WI38 (cell line): ENCODE measurements around the gene VMP1.
"Not testable (repeated sequence)": the region's sequence is repeated elsewhere in the genome, so short reads cannot be mapped to it uniquely, and the experiment has no call there.

Experiments used
- H3K4me3 ChIP-seq: 2 replicates; pipeline ENCODE4 v1.5.1; 2011; ENCODE audit warnings: low read depth, mild to moderate bottlenecking, control low read depth, low read length
- TF ChIP-seq, protein P1 (sequence below): IDR thresholded peaks from 2 replicates; pipeline ENCODE4 v1.5.1; 2012; ENCODE audit warnings: low read depth, mild to moderate bottlenecking, control low read depth, low read length

The VMP1 gene

DNA sequence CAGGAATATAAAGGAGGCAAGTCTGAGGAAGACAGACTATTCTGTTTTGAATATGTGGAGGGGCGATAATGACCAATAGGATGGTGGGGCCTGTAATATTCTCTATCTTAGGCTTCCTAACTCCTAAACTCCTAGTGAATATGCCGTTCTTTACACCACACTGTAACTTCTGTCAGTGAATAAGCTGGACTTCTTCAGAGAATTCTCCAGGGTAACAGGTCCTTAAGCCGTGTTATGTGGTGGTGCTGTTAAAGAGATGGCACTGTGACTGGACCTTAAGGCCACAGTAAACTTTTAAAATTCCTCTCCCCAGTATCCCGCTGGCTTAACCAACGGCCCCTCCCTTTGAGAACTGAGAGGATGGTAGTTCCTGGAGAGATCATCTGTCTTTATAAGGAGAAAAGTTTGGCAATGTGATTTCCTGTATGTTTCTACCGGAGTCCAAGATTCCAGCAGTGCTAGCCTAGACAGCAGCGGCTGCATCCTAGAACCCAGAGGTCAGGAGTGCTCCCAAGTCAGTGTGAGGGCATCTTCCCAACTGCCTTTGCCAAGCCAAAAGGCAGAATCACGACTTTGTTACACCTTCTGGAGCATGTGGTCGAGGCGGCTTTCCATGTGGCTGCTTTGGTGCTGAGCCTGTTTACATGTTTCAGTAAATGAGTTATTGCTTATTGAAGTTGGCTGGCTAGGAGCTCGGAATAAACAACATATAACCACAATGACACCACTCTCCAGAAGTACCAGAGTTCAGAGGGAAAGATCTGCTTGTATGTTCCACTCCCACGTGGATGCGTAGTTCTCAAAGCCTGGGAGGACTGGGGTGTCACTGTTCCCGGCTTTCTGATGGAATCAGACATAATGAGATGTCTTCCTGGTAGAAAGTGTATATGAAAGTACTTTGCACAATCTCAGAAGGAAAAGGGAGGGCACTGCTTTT lies 144.3 kb downstream of the VMP1 start:
- TF ChIP-seq, protein P1, sequence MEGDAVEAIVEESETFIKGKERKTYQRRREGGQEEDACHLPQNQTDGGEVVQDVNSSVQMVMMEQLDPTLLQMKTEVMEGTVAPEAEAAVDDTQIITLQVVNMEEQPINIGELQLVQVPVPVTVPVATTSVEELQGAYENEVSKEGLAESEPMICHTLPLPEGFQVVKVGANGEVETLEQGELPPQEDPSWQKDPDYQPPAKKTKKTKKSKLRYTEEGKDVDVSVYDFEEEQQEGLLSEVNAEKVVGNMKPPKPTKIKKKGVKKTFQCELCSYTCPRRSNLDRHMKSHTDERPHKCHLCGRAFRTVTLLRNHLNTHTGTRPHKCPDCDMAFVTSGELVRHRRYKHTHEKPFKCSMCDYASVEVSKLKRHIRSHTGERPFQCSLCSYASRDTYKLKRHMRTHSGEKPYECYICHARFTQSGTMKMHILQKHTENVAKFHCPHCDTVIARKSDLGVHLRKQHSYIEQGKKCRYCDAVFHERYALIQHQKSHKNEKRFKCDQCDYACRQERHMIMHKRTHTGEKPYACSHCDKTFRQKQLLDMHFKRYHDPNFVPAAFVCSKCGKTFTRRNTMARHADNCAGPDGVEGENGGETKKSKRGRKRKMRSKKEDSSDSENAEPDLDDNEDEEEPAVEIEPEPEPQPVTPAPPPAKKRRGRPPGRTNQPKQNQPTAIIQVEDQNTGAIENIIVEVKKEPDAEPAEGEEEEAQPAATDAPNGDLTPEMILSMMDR: no peak
- no peak overlapping the region for H3K4me3 ChIP-seq

DNA sequence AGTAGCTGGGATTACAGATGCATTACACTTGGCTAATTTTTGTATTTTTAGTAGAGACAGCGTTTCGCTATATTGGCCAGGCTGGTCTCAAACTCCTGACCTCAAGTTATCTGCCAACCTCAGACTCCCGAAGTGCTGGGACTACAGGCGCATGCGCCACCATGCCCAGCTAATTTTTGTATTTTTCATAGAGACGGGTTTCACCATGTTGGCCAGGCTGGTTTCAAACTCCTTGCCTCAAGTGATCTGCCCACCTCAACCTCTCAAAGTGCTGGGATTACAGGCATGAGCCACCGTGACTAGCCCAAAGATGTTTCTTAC lies 145.4 kb downstream of the VMP1 start:
- not testable (repeated sequence) for H3K4me3 ChIP-seq

DNA sequence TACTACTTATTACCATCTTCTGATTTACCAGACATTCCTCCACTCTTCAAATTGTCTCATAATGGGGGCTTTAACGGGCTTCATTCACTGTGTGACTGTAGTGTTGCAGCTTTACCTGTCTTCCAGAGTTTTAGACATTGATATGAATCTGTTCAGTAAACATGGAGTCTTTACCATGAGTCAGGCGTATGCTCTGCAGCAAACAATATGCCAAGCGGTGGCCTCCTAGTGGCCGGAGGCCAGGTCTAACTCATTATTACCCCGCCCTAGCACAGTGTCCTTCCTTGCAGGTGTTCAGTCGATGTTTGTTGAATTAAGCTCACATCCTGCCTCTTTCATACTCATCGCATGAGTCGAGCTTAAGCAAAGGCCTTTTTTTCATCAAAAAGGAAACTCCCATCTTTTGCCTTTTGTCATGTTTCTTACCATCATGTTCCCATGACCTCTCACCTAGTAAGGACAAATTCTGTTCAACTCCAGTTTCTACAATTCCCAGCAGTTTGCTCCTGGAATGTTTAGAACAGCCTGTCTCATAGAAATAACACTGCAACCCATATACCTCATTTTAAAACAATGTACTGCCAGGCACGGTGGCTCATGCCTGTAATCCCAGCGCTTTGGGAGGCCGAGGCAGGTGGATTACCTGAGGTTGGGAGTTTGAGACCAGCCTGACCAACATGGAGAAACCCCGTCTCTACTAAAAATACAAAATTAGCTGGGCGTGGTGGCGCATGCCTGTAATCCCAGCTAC lies 145.9 kb downstream of the VMP1 start:
- H3K4me3 ChIP-seq: no peak overlapping the region
- TF ChIP-seq, protein P1: peak; percentile 52

DNA sequence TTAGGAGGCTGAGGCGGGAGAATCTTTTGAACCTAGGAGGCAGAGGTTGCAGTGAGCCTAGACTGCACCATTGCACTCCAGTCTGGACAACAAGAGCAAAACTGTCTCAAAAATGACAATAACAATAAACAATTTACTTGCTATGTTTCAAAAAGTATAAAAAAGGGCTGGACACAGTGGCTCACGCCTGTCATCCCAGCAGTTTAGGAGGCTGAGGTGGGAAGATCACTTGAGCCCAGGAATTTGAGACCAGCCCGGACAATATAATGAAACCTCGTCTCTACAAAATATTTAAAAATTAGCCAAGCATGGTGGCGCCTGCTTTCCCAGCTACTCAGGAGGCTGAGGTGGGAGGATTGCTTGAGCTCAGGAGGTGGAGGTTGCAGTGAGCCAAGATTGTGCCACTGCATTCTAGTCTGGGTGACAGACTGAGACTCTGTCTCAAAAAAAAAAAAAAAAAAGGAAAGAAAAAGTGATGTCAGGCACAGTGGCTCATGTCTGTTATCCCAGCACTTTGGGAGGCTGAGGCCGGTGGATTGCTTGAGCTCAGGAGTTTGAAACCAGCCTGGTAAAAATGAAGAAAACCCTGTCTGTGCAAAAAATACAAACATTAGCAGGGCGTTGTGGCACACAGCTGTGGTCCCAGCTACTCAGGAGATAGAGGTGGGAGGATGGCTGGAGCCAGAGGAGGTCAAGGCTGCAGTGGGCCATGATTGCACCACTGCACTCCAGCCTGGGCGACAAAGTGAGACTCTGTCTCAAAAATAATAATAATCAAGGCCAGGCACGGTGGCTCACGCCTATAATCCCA lies 146.7 kb downstream of the VMP1 start:
- not testable (repeated sequence) for H3K4me3 ChIP-seq

DNA sequence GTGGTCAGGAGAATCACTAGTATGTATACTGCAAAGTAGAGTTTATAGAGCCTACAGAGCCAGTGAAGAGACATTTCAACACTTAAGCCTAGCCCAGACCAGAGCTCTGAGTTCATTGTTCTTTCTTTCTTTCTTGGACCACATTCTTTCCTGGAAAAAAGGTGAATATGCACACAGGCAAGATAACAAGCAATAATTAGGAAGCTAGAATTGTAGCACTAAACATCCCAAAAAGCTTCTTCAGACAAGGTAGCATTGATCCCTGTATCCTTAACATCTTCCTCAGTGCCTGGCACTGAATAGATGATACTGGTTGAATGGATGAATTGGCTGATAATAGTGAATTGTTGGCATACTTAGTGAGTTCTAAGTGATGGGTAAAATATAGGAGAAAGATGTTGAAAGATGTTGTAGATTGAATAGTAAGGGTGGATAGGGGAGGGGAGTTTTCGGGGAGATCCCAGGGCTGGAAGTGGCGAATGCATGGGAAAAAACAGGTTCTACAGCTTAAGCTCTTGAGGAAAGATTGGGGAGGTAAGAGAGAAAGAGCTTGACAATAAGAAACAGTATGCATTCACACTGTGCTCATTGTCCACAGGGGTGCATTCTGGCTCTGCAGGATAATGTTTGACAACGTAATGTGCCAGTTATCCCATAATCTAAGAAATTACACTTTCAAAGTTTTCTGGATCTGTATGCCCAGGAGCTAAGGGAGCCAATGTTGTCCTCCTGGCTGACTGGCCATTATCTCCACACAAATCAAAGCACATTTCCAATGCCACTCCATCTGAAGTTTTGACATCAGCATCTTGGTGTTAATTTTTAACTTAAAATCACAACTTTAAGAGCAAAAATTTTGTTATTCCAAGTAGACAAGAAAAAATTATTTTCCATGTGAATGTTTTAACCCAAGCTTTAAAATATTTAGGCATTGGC lies 149.7 kb downstream of the VMP1 start:
- H3K4me3 ChIP-seq: no peak overlapping the region
- TF ChIP-seq, protein P1: no peak

DNA sequence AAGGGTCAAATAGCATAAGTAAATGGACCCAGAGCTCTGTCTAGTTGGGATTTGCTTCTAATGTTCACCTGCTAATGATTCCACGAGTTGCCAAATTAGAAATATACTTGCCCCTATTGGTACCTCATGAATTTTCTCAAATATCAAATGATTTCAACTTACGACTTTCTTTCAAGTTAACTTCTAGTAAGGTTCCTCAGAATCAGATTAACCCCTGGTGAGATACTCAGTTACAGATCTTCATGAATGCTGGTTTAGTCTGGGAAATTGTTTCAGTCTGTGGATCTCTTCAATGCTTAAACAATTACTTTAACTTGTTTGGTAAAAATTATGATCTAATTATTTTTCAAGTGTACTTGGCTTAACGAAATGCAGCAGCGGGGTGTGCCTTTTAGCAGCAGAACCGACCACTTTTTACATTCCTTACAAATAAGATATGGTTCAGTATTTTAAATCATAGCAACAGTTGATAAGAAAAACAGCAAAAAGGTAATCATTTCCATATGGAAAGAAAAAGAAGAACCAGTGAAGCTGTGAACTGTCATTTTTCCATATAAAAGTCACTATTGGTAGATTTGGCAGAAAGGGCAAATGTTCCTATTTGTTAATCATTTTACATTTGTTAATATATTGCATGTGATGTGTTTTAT lies 150.8 kb downstream of the VMP1 start:
- TF ChIP-seq, protein P1: no peak
- H3K4me3 ChIP-seq: no peak overlapping the region

DNA sequence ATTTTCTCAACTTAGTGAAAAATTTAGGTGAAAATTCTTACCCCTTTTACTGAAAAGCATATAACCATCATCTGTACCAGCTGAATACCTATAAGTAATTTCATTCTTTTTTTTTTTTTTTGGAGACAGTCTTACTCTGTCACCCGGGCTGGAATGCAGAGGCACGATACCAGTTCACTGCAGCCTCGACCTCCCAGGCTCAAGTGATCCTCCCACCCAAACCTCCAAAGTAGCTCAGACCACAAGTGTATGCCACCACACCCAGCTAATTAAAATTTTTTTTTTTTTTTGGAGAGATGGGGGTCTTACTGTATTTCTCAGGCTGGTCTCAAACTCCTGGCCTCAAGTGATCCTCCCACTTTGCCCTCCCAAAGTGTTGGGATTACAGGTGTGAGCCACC lies 151.5 kb downstream of the VMP1 start:
- no peak overlapping the region for H3K4me3 ChIP-seq
- TF ChIP-seq, protein P1: no peak
